Esophagus muscularis mucosa (tissue), 3 donors: ENCODE data around the gene PPEF2.

Experiments
- CTCF ChIP-seq, 3 experiments: fragments of 200-600 bp in 2 of 3; fragments of 450-650 bp in 1 of 3; sonication (generic) in 2 of 3; IDR thresholded peaks; one replicate each; pipeline ENCODE4 v1.5.1; 2017 to 2019; ENCODE audit warnings: antibody characterized with exemption in 3 of 3, mild to moderate bottlenecking in 2 of 3, moderate library complexity in 1 of 3
- EP300 ChIP-seq: sonication (generic); formaldehyde crosslinking; IDR thresholded peaks from one replicate; pipeline ENCODE4 v1.6.1; 2017; ENCODE audit warnings: antibody characterized with exemption

- TF ChIP-seq CTCF (IDR thresholded peaks at IDR 0.05) = no peak
- no peak for TF ChIP-seq EP300
Observed at GRCh38 chr4:75817901-75818300, 84.4 kb downstream of the PPEF2 start.
